Breast epithelium (tissue), 3 donors: ENCODE measurements around the gene RWDD1.

Experiments
- POLR2A ChIP-seq: fragments of 450-650 bp; IDR thresholded peaks from one replicate; pipeline ENCODE4 v1.6.1; 2016; ENCODE audit warnings: antibody characterized with exemption, mild to moderate bottlenecking, moderate library complexity
- POLR2AphosphoS5 ChIP-seq, 3 donors: sonication (generic); formaldehyde crosslinking; IDR thresholded peaks; one replicate each; pipeline ENCODE4 v1.6.1; 2017; ENCODE audit warnings: antibody characterized with exemption in 3 of 3
- TF ChIP-seq, protein P1 (sequence below), 3 donors: fragments of 450-650 bp; IDR thresholded peaks; one replicate each; pipeline ENCODE4 v1.5.1; 2016 to 2017; ENCODE audit warnings: antibody characterized with exemption in 3 of 3, mild to moderate bottlenecking in 3 of 3, moderate library complexity in 3 of 3

DNA sequence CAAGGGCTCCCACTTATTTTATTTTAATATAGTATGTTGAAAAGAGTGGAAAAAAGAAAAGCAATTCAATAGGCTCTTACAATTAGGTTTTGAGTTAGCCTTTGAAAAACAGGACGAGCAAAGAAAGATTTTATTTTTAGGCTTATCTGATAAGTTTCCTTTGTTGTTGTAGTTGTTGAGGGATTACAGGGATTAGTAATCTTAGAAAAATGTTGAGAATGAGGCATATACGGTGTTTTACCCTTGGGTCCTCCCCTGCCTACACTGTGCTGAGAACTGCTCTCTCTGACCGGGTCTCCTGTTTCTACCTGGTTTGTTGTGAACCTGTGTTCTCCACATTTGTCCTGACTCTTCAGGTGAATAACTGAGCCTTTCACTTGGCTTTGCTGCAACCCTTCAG lies 42.5 kb upstream of the RWDD1 start:
- TF ChIP-seq, protein P1, sequence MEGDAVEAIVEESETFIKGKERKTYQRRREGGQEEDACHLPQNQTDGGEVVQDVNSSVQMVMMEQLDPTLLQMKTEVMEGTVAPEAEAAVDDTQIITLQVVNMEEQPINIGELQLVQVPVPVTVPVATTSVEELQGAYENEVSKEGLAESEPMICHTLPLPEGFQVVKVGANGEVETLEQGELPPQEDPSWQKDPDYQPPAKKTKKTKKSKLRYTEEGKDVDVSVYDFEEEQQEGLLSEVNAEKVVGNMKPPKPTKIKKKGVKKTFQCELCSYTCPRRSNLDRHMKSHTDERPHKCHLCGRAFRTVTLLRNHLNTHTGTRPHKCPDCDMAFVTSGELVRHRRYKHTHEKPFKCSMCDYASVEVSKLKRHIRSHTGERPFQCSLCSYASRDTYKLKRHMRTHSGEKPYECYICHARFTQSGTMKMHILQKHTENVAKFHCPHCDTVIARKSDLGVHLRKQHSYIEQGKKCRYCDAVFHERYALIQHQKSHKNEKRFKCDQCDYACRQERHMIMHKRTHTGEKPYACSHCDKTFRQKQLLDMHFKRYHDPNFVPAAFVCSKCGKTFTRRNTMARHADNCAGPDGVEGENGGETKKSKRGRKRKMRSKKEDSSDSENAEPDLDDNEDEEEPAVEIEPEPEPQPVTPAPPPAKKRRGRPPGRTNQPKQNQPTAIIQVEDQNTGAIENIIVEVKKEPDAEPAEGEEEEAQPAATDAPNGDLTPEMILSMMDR (IDR thresholded peaks at IDR 0.05) = no peak
- TF ChIP-seq POLR2A (no peak), POLR2AphosphoS5 (IDR thresholded peaks at IDR 0.05) (no peak)
